Jurkat, Clone E6-1 (cell line): ENCODE data around the gene TUBA3D.
"Not testable (repeated sequence)": the region's sequence is repeated elsewhere in the genome, so short reads cannot be mapped to it uniquely, and the experiment has no call there.

ENCODE experiments used
- DNase-seq: peaks from one replicate; pipeline ENCODE4 v3.0.0-alpha.2; 2011; ENCODE audit warnings: low read depth, low spot score
- H3K4me3 ChIP-seq: 2 replicates; pipeline ENCODE4 v1.5.1; 2011; ENCODE audit warnings: mild to moderate bottlenecking, low read length, control low read depth, moderate library complexity

The TUBA3D gene

DNA sequence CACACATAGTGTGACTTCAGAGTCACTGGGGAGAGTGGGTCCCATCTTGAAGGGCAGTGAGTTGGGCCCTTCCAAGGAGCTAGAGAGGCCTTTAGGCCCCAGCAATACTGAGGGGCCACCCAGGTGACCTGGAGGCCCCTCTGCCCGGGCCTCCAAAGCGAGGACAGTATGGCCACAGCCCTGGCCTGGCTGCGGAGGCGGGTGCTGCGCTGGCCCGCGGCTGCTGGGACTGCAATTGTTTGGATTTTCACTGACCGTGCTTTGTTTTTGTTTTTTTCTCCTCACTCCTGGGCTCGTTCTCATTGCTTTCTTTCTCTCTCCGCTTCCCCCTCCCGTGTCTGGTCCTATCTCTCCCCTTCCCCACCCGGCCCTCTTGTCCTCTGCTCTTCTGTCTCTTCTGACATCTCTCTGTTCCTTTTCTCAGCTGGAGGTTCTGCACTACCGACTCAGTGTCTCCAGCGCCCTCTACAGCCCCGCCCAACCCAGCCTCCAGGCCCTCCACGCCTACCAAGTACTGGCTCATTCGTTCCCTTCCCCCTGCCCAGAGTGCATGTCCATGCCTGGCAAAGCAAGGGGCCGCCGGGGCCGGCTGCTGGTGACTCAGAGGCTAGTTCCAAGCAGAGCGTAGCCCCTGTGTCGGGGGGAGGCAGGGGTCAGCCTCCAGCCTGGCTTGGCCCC, 35.5 kb downstream of the TUBA3D start:
- not testable (repeated sequence) for H3K4me3 ChIP-seq, DNase-seq

GRCh38 chr2:131511969-131512870, 36.3 kb downstream of the TUBA3D start:
- not testable (repeated sequence) for DNase-seq, H3K4me3 ChIP-seq

DNA sequence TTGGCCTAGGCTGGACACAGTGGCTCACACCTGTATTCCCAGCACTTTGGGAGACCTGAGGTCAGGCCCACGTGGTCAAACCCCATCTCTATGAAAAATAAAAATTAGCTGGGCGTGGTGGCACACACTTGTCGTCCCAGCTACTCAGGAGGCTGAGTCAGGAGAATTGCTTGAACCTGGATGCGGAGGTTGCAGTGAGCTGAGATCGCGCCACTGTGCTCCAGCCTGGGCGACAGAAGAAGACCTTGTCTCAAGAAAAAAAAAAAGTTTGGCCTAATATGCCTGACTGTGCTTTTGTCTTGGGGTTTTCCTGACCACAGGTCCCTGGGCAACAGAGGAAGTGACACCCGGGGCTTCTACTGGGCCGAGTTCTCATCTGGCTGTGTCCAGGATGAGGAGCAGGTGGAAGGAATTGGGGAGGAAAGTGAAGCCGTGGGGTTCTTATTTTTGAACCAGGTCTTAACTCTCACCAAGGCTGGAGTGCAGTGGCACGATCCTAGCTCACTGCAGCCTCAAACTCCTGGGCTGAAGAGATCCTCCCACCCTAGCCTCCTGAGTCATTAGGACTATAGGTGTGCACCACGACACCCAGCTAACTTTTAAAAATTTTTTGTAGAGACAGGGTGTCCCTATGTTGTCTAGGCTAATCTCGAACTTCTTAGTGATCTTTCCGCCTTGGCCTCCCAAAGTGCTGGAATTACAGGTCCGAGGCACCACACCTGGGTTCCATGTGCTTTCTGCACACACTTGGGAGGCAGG, 38.7 kb downstream of the TUBA3D start:
- DNase-seq: not testable (repeated sequence)

GRCh38 chr2:131515235-131515634, 39.3 kb downstream of the TUBA3D start:
- not testable (repeated sequence) for DNase-seq, H3K4me3 ChIP-seq

More for the DNA sequence above, 38.7 kb downstream of the TUBA3D start:
- H3K4me3 ChIP-seq: not testable (repeated sequence)

DNA sequence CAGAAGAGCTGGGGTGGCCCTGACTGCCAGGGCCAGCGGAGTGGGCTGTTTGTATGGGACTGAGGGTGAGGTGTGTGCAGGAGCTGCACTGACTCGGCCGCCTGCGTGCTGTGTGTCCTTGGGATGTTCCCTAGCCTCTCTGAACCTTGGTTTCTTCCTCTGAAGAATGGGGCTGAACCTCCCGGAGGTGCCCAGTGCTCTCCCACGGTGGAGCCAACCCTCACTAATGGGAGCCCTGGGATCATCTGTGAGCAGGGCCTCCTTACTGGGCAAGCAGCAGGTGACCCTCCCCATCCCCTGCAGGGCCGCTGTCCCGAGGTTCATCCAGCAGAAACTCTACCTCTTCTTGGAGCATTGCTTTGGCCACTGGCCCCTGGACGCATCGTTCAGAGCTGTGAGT, 40.1 kb downstream of the TUBA3D start:
- H3K4me3 ChIP-seq: no peak overlapping the region
- DNase-seq: no peak

- not testable (repeated sequence) for DNase-seq, H3K4me3 ChIP-seq
Observed at GRCh38 chr2:131516621-131517020, 40.7 kb downstream of the TUBA3D start.

- no peak for DNase-seq
- no peak overlapping the region for H3K4me3 ChIP-seq
Observed at GRCh38 chr2:131517106-131517831, 41.4 kb downstream of the TUBA3D start.

DNA sequence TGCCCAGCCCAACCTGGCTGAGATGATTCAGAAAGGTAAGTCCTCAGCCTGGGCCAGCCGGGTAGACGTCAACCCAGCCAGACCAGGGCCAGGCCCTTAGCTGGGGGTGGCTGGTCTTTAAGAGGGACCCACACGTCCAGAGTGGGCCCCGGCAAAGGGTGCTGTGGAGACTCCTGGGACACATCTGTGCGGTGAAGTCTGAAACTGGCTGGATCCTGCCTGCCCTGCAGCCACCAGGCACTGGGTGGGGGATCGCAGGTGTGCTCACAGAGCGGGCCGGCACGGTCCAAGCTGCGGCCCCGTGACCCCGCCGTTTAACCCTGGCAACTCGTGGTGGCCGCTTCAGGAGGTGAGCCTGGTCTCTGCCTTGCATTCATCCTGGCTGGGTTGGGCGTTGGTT, 41.9 kb downstream of the TUBA3D start:
- not testable (repeated sequence) for DNase-seq, H3K4me3 ChIP-seq

- DNase-seq, H3K4me3 ChIP-seq: not testable (repeated sequence)
Observed at GRCh38 chr2:131518531-131518930, 42.6 kb downstream of the TUBA3D start.

- no peak overlapping the region for H3K4me3 ChIP-seq
- no peak for DNase-seq
Observed at GRCh38 chr2:131519466-131519865, 43.5 kb downstream of the TUBA3D start.

GRCh38 chr2:131519871-131520470, 44.1 kb downstream of the TUBA3D start:
- H3K4me3 ChIP-seq, DNase-seq: not testable (repeated sequence)

- no peak for DNase-seq
- H3K4me3 ChIP-seq: no peak overlapping the region
Observed at GRCh38 chr2:131520526-131520925, 44.6 kb downstream of the TUBA3D start.

DNA sequence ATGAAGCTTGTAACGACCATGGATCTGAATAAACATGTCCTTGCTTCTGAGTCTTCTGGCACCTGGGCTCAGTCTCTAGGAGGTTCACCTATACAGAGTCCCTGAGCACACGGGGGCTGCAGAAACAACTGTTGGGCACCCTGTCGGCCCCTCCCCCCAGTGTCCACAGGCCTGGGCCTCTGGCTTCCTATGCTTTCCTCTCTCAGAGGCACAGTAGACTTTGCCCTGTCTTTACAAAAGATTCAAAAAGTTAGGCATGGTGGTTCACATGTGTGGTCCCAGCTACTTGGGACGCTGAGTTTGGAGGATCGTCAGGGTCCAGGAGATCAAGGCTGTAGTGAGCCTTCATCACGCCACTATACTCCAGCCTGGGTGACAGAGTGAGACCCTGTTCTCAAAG, 45.6 kb downstream of the TUBA3D start:
- not testable (repeated sequence) for H3K4me3 ChIP-seq, DNase-seq

DNA sequence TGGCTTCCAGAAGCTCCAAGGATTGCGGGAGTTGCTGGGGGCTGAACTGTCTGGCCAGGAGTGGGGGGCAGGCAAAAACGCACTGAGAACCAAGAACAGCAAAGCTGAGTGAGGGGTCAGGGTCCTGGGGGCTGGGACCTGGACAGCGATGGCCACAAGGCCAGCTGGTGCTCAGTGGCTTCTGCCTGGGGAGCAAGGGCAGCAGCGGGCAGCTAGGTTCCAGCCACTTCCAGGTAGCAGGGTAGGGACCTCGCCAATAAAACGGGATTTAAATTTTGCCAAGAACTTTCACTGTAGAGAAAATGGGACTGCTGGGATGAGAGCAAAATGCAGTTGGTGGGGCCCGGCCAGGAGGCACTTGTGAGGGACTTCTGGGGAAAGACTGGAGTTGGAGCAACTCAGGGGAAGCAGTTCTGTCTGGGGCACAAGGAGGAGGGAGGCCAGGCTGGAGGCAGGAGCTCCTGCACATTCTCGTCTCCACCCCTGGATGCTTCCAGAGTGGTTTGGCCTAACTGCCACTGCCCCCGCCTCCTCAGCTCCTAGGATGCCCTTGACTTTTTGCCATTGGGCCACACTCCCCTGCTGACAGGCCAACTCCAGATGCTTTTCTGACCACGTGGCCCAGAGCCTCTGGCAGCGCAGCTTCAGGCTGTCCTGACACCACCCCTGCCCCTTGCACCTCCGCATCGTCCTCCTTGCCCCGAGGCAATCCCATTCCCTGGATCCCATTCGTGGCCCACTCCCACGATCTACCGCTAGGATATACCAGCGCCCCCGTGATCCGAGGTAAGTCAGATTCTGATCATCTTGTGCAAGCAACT, 46.3 kb downstream of the TUBA3D start:
- no peak overlapping the region for H3K4me3 ChIP-seq
- DNase-seq: no peak

- DNase-seq, H3K4me3 ChIP-seq: not testable (repeated sequence)
Observed at GRCh38 chr2:131525256-131525655, 49.3 kb downstream of the TUBA3D start.

- peak within 1 kb of the TSS; percentile 55 for H3K4me3 ChIP-seq
- peak; percentile 32 for DNase-seq
Observed at GRCh38 chr2:131527131-131528001, 51.4 kb downstream of the TUBA3D start, which contains the start of gene CCDC74A. CCDC74A (plus strand) TSS chr2:131527888; CDS start chr2:131527971, 83 bp downstream.
